ENCODE data around the gene APRT.

DNA sequence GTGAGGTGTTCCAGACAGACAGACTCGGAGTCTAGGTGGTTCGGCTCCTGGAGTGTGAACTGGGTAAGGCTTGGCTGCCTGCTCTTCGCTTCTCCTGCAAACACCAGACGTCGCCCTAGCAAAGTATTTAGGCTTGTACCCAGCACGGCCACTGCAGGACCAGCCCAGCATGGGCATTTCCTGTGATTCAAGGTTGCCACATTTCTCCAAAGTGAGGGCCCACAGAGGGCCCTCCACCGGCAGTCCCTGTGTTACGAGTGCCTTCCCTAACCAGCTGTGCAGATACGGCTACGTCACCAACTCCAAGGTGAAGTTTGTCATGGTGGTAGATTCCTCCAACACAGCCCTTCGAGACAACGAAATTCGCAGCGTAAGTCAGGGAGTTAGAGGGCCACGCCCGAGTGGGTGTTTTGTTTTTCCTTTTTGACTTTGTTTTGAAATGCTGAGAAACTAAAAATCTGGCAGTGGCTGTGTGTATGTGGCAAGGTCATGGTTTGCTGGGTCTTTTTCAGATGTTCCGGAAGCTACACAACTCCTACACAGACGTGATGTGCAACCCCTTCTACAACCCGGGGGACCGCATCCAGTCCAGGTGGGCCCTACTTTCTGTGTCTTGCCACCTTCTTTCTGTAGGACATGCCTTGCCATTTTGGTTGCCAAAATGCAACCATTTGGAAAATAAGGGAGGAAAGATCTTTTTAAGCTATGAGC, 47.8 kb upstream of the APRT start:
- TF ChIP-seq, protein P1, sequence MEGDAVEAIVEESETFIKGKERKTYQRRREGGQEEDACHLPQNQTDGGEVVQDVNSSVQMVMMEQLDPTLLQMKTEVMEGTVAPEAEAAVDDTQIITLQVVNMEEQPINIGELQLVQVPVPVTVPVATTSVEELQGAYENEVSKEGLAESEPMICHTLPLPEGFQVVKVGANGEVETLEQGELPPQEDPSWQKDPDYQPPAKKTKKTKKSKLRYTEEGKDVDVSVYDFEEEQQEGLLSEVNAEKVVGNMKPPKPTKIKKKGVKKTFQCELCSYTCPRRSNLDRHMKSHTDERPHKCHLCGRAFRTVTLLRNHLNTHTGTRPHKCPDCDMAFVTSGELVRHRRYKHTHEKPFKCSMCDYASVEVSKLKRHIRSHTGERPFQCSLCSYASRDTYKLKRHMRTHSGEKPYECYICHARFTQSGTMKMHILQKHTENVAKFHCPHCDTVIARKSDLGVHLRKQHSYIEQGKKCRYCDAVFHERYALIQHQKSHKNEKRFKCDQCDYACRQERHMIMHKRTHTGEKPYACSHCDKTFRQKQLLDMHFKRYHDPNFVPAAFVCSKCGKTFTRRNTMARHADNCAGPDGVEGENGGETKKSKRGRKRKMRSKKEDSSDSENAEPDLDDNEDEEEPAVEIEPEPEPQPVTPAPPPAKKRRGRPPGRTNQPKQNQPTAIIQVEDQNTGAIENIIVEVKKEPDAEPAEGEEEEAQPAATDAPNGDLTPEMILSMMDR (IDR thresholded peaks at IDR 0.05) = no peak
- no peak for TF ChIP-seq EP300 (IDR thresholded peaks at IDR 0.05; ENCODE audit: low read depth)

Measured in transverse colon (tissue), 3 donors.